HG03521 (cell line): Measurements from ENCODE around the gene NPHP4.

Experiments
- ATAC-seq: cut with Tn5 transposase; IDR thresholded peaks from one replicate; pipeline ENCODE4 v1.9.1; 2021; ENCODE audit warnings: mild to moderate bottlenecking, moderate library complexity; ENCODE audit not compliant: unreplicated experiment

NPHP4 gene

DNA sequence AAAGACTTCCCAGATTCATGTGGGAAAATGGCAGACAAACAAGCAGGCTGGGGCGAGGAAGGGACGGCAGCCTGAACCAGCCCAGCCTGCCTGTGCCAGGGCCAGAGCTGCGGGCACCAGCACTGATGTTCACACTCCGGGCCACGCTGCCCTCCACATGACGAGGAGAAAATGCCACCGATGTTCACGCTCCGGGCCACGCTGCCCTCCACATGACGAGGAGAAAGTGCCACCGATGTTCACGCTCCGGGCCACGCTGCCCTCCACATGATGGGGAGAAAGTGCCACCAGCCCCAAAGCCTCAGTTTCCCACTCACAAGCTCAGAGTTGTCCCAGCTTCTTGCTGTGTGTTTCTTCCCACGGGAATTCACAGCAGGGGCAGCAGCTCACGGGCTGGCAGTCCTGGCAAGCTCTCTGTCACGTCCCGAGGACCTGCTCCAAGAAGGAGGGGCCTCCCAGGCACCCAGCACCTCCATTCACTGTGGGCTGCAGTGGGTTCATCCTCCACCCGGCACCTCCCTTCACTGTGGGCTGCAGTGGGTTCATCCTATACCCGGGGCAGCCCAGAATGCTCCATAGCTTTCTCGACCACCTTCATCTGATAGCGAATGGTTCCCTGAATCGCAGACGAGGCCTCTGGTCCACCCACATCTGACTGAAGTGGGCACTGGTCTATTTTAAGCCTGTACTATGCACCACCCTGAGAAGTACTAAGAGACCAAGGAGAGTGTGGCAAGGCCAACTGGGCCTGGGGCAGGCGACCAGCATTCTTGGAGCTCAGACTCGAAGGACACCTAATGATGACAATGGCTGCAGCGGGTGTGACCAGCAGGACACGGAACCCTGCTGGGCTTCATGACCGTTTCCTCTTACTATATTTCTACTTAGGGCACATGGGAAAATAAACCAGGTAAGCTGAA is 108.8 kb downstream of the NPHP4 start:
- ATAC-seq: no peak

DNA sequence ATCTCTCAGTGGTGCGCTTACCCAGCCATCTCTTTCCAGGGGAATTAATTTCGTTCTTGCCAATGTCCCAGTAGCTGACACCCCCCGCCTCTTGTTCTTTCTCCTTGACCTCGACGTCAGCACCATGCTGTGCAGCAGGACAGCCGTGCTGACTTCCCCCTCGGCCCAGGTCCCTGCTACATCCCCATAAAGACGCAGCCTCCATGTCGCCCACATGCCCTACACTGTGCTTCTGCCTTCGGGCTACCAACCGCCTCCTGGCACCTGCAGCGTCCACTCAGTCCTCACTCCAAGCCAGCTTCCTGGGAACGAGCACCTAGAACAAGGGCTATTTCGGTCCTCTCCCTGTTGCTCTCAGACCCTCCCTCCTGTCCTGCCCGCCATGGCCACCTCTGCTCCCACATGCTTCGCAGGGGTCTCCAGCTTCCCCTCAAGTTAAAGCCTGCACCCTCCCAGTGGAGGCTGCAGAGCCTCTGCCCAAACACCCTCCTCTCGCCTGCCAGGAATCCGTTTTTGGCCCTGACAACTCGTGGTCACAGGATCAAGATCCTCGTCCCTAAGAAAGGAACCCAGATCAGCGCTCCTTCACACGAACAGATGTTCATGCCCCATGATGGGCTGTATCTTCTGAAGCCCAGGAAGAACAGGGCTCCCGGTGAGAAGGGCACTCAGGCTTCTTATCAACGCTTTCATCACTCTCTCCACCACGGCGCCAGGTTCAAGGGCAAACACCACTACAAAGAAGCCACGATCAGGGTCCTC is 109.7 kb downstream of the NPHP4 start:
- ATAC-seq: no peak

DNA sequence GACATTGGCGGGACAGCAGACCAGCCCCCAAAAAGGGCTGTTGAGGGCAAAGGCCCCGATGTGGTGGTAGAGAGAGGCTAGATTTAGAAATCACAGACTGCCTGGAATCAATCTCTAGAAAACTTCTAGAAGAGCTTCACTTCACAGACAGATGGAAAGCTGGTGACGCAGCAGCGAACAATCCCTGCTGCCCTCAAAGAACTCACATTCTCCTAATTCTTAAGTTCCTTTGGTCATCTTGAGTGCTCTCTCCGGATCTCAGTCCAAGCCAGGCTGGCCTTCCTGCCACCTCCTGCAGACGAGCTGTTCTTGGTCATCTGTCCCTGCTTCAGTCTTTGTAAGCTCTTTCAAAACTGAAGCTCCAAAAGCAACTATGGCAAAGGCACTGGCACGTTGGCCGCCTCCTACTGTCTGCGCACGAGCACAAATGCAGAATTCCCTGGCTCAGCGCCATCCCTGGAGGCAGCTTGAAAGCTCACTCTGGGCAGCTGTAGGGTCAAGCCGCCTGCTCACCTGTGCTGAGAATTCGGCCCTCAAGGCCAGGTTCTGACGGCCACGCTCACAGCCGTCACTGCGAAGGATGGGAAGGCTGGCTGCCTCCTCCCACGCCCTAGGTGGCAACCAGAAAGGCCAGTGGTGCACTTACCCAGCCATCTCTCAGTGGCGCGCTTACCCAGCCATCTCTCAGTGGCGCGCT is 110.6 kb downstream of the NPHP4 start:
- ATAC-seq: no peak

DNA sequence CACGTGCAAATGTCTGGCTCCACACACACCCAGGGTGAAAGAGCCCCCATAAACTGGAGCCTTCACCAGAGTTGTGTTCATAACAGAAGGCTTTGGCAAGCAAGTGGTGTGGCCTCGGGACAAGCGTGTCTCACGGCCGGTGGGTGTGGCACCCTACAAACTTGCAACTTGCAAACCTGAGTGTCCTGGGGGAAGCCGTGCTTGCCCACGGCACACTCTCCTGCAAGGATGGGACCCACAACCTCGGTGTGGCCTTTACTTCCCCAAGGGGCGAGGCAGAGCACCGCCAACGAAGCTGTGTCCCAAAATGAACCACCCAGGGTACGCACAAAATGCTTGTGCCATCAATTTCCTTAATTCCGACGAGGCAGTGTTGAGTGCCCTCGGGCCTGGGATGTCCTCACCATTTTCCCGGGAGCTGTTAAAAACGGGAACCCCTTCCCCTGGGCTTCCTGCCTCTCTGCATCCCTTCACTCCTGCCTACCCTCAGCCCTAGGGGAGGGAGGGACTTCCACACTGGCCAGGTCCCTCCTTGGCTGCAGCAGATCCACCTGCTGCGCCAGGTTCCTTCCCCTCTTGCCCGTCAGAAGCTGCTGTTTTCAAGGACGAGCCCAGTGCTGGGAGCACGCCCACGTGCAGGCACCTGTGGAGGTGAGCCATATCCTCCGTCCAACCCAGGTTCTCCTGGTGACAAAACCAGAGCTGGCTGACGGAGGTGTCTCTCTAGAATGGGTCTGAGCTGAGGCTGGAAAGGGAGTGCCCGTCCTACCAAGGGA is 111.4 kb downstream of the NPHP4 start:
- no peak for ATAC-seq

DNA sequence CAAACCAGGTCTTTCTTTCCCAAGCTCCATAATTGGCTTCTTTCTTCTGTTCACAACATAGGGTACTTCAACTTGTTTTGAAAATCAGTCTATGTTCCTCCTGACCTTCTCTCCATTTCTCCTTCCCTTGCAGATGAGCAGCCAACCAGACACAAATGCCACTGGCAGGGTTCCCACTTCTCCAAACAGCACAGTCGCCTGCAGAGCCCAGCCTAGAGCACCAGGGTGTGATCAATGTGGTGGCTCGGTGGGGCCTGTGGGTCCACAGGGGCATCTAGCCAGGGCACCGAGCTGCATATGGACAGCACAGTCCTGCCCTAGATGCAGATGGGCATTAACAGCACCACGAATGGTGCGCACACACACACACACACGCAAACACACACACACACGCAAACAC is 112.8 kb downstream of the NPHP4 start:
- no peak for ATAC-seq

DNA sequence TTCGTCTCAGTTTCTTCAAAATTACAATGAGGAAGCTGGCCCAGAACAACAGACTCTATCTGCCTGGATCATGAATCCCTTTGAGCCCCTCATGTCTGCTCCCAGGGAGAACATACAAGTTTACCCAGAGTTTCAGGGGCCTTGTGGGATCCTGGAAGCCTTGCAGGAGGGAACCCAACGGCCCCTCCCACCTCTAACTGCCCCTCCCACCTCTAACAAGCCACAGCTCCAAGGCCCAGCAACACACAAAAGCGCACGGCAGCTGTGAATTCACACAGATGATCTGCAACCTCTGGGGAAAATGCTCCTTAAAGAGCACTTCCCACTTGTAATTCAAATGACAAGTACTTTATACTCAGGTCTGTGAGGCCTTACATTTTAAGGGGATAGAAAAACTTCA is 113.3 kb downstream of the NPHP4 start:
- no peak for ATAC-seq

DNA sequence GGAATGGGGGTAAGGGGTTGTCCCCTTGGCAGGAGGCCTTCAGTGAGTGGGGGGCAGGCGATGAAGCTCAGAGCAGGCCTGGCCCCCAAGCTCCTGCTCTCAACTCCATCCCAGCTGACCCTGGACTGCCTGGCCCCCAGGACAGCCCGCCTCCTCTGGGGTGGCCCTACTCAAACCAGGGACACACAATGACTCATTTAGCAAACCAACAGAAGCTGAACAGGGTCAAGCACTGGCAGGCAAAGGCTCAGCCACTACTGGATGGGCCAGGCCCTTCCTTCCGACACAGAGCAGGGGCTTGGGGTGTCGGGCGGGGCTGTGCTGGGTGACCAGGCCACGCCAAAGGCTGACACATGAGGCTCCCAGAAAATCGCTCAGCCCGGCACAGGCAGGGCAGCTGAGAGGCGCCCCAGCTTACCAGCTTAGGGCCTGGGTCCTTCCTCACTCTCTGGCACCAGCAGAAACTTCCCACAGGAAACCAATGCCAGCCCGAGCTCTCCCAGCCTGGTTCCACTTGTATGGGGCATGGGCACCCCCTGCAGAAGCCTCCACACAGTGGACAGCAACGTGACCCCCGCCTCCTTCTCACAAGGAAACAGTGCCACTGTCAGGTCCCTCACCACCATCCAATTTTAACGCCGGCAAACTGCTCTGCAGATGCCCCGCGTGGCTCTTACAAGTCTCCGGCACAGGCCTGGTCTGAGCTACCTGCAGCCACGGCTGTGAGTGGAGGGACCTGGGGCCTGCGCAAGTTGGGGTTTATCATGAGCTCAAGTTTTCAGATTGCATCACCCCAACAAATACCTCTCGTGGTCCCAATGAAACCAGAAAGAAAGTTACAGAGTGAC is 114.3 kb downstream of the NPHP4 start:
- no peak for ATAC-seq

DNA sequence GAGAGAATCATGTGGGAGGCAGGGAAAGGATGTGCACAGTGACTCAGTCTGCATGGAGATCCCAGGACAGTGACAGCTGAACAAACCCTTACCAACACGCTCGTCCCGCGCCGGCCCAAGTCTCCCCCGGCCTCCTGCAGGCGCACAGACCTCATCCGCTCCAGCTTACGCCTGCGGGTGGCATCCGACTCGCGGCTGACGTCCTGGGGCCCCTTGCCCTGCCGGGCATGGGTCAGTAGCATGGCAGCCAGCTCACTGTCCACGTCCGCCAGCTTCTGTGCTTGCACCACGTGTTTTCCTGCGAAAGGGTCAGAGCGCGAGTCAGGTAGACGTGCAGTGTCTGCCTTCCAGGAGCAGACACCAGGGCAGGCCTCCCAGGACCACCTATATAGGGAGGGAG is 115.2 kb downstream of the NPHP4 start:
- ATAC-seq: no peak

DNA sequence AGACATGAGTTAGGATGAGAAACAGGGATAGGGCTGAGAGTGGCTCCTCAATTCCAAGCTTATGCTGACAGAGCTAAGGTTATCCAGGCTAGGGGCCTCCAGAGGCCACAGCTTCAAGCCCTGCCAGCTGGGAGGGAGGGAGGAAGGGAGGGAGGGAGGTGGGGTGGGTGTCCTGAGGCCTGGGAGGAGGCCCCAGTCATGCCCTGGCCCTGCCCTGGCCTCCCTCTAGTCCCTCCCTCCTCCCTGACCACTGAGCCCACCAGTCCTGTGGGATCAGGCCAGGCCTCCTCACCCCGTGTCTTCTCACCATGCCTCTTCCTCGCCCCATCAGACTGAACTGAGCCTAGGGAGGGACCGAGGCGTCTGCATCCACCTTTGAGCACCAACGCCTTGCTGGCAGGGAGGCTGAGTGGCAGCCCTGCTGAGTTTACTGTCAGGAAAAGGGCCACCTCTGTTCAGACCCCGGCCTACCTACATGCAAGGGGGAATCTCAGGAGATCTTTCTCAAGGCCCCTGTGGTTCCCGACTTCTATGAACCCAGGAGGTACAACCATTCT is 116.1 kb downstream of the NPHP4 start:
- no peak for ATAC-seq

DNA sequence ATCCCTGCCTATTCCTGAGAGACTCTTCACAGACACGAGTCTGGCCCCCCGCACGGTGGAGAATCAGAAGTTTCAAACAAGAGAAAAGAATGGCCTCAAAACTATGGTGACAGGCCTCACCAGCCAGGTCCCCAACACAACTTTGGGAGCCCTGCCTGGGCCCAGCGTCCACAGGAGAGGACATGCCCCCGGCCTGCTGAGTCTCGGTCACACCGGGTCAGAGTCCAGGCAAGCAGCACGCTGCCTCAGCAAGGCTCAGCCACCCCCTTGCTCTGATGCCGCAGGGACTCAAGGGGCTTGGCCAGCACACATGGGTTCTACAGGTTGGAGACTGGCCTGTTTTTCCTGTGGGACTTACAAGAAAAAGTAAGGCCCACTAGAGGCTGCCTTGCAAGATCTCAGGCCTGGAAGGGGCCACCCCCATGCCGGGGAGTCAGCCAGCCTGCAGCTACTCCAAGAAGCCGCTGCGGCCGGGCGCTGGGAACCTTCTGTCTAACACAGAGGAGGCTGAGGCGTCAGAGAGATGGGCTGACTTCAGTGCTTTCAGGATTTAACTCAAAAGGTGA is 116.8 kb downstream of the NPHP4 start:
- no peak for ATAC-seq

DNA sequence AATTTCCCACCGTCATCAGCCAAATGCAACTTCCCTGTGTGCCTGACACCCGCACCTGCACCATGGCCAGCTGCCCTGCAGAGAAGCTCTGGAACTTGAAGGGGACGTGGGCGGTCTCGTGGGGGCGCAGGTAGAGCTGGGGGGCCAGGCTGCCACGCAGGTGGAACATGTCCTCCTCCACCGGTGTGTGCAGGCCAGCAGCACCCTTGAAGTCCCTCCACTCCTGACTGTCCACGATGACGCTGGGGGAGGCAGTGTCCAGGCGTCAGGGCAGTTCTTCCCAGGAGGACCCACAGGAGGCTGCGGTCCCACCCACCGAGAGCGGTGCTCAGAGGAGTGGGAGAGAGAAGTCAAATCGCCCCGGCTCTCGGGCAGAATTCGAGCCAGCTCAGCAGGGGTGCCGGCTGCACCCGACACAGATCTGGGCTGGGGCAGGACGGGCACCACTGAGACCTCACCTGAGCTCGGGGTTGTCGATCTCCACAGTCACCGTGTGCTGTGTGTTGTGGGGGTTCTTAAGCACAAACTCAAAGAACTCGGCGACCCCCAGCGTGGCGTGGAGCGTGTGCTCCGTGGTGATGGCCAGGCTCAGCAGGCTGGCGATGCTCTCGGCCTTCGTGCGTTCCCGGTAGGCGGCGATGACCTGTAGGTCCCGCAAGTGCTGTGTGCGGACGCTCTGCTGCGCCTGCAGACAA is 117.7 kb downstream of the NPHP4 start:
- ATAC-seq: no peak

DNA sequence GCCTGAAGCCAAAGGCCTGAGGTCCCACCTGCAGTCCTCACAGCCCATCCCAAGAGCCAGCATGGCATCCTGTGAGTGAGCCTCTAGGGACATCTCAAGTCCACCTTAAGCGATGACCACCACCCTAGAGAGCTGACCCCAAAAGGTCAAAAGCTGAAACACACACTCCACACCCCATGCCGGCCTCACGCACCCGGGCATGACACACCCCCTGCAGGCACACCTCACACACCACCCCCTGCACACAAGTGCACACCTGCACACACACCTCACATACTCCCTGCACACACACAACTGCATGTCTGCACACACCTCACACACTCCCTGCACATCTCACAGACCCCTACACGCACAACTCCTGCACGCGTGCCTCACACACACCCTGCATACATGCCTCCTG is 118.7 kb downstream of the NPHP4 start:
- ATAC-seq: no peak

DNA sequence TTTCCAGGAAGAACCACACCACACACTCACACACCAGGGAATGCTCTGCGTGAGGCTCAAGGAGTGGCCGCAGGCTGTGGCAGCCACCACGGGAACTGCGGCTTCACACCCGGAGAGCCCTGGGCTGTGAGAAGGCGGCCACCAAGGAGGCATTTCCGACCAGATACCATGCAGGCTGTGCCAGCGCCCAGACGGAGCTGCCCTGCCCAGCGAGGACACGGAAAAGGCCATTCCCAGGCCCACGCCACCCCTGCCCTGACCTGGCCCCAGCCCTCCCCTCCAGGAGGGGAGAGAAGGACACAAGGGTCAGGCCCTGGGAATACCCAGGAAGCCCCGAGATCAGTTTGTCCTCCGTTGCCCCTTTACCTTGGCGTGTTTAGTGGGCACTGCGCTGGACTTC is 119.3 kb downstream of the NPHP4 start:
- ATAC-seq: no peak

DNA sequence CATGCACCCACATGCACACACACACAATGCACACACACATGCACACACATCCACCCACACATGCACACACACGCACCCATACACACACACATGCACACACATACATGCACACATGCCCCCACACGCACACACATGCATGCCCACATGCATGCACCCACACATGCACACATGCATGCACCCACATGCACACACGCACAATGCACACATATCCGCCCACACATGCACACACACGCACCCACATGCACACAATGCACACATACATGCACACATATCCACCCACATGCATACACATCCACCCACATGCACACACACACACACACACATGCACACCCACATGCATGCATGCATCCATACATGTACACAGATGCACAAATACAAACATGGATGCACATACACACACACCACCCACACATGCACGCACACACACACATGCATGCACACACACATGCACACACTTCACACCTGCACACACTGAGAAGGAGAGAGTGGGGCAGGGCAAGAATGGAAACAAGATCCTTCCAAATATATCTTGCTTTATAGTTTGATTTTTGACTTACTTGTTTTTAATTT is 123.2 kb downstream of the NPHP4 start:
- no peak for ATAC-seq

DNA sequence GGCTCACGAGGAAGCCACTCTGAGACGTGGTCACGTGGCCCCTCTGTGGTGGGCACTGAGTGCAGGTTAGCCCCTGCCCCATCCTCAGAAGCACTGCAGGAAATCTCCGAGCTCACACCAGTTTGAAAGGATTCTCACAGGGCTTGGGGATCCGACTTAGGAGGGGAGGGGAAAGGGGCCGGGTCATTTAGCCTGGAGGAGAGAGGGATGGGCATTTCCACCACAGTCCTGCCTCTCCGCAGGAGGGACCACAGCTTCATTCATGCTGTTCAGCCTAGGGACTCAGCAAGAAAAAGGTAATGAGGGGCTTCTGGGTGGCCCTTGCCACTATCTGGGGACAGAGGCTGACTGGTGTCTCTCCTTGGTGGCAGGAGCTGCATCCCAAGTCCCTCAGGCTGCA is 126.5 kb downstream of the NPHP4 start:
- ATAC-seq: no peak

DNA sequence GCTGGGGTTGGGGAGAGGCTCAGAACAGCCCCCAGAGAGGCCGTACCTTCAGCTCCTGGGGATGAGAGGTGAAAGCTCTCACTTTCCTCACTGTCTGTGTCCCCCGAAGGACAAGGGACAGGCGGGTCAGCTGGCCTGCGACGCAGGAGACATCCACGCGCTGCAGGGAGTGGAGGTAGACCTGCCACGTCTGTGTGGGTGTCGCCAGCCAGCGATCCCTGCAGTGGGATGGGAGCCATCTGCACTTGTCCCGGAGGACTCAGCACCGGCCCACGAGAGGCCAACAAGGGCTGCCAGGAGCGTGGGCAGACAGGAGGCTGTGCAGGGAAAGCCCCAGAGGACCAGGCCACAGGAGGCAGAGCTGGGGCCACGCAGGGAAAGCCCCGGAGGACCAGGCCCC is 127.2 kb downstream of the NPHP4 start:
- ATAC-seq: no peak

DNA sequence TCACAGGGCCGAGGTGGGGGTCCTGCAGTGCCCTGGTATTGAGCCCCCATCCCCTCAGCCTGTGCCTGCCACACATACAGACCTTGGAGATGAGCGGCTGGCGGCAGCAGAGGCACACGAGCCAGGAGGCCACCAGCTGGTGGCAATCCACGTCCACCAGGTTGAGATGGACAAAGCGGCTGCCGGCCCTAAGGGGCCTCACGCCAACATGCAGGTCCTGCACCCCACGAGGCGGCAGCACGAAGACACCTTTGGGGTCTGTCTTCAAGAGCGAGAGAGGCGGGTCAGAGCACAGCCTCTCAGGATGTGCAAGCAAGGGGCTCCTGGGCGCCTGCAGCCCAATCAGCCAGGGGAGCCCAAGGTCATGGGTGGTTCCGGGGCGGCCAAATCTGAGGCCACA is 128.0 kb downstream of the NPHP4 start:
- no peak for ATAC-seq

DNA sequence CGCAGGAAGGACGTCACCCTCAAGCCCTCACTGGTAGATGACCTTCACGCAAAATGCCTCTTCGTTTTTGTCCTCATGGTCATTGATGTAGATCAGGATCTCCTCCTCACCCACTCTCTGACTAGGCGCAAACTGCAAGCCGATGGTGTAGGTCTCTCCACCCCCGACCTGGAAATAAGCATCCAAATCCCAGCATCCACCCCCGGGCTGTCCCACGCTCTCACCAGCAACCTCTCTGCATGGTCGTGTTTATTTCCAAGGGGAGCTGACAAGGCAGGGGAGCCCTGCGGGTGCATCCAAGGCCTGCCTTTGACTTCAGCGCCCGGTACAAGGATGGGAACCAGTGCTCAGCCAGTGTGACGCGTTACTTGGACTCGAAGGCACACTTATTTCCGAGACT is 129.0 kb downstream of the NPHP4 start:
- ATAC-seq: no peak
